Measurements from ENCODE around the gene ADGRV1. TPM values are rescaled to one million over a fixed set of nuclear protein-coding genes. Genes with fewer than 3 reads are reported as not detected.

ADGRV1 gene
- total RNA-seq, 1 donor from 2014 or later, result 10.0 TPM

GRCh38 chr5:90545511-90545910, 13.1 kb upstream of the ADGRV1 start:
- Histone ChIP-seq H3K79me2 (ENCODE audit: insufficient read depth, low read length) (no peaks in the 10 kb centered on the region), H3K4me3 (ENCODE audit: insufficient read depth, low read depth, low read length) (no peak overlapping the region), H3K9me3 (ENCODE audit: insufficient read depth, low read depth, low read length) (no peaks in the 10 kb centered on the region), H4K20me1 (ENCODE audit: insufficient read depth, low read length) (no peaks in the 10 kb centered on the region), H3K36me3 (ENCODE audit: insufficient read depth, low read length) (no peaks in the 10 kb centered on the region), H3K27me3 (ENCODE audit: insufficient read depth, low read length) (peaks cover 3% of the 10 kb centered on the region), H3K4me2 (ENCODE audit: low read length) (no peak overlapping the region), H3K9ac (ENCODE audit: low read length) (no peak overlapping the region), H3K27ac (ENCODE audit: low read depth, low read length) (no peak overlapping the region), H3K4me1 (ENCODE audit: insufficient read depth, low read length) (peaks cover 3% of the 10 kb centered on the region), H2AFZ (ENCODE audit: low read depth, low read length) (no peak overlapping the region)
- Mint-ChIP-seq H3K4me1 (ENCODE audit: low read depth, unreplicated experiment) (no peaks in the 10 kb centered on the region), H3K27ac (ENCODE audit: unreplicated experiment) (no peak overlapping the region), H3K27me3 (ENCODE audit: low read depth, unreplicated experiment) (no peaks in the 10 kb centered on the region), H3K4me3 (ENCODE audit: unreplicated experiment) (no peak overlapping the region), H3K9me3 (ENCODE audit: unreplicated experiment) (no peaks in the 10 kb centered on the region), H3K36me3 (ENCODE audit: low read depth, unreplicated experiment) (no peaks in the 10 kb centered on the region)
- FAIRE-seq (no peak), DNase-seq (ENCODE audit: low read depth) (no peak)
- TF ChIP-seq EZH2 (IDR thresholded peaks at IDR 0.05; ENCODE audit: insufficient read depth, low read length), result no peak
- TF ChIP-seq CTCF (IDR thresholded peaks at IDR 0.05; ENCODE audit: insufficient read depth, low read depth, low read length), result no peak

GRCh38 chr5:90546216-90546837, 12.3 kb upstream of the ADGRV1 start:
- no peak overlapping the region for H3K9ac ChIP-seq (ENCODE audit: low read length)
- no peaks in the 10 kb centered on the region for H3K36me3 ChIP-seq (ENCODE audit: insufficient read depth, low read length)
- H3K4me3 ChIP-seq (ENCODE audit: insufficient read depth, low read depth, low read length), result no peak overlapping the region
- H3K79me2 ChIP-seq (ENCODE audit: insufficient read depth, low read length), result no peaks in the 10 kb centered on the region
- H3K4me1 ChIP-seq (ENCODE audit: insufficient read depth, low read length), result peaks cover 3% of the 10 kb centered on the region
- H3K27ac ChIP-seq (ENCODE audit: low read depth, low read length), result no peak overlapping the region
- no peaks in the 10 kb centered on the region for H4K20me1 ChIP-seq (ENCODE audit: insufficient read depth, low read length)
- H2AFZ ChIP-seq (ENCODE audit: low read depth, low read length), result no peak overlapping the region
- FAIRE-seq, result no peak
- no peak overlapping the region for H3K4me2 ChIP-seq (ENCODE audit: low read length)
- H3K9me3 ChIP-seq (ENCODE audit: insufficient read depth, low read depth, low read length), result no peaks in the 10 kb centered on the region
- Mint-ChIP-seq H3K27me3 (ENCODE audit: low read depth, unreplicated experiment) (no peaks in the 10 kb centered on the region), H3K36me3 (ENCODE audit: low read depth, unreplicated experiment) (no peaks in the 10 kb centered on the region), H3K9me3 (ENCODE audit: unreplicated experiment) (no peaks in the 10 kb centered on the region), H3K4me1 (ENCODE audit: low read depth, unreplicated experiment) (no peaks in the 10 kb centered on the region), H3K4me3 (ENCODE audit: unreplicated experiment) (no peak overlapping the region), H3K27ac (ENCODE audit: unreplicated experiment) (no peak overlapping the region)
- no peak for DNase-seq (ENCODE audit: low read depth)
- no peak for TF ChIP-seq EZH2 (IDR thresholded peaks at IDR 0.05; ENCODE audit: insufficient read depth, low read length)
- no peak for TF ChIP-seq CTCF (IDR thresholded peaks at IDR 0.05; ENCODE audit: insufficient read depth, low read depth, low read length)
- peaks cover 3% of the 10 kb centered on the region for H3K27me3 ChIP-seq (ENCODE audit: insufficient read depth, low read length)

- no peak overlapping the region for H2AFZ ChIP-seq (ENCODE audit: low read depth, low read length)
- no peak overlapping the region for H3K4me3 Mint-ChIP-seq (ENCODE audit: unreplicated experiment)
- DNase-seq (ENCODE audit: low read depth), result no peak
- TF ChIP-seq EZH2 (IDR thresholded peaks at IDR 0.05; ENCODE audit: insufficient read depth, low read length) (no peak), CTCF (IDR thresholded peaks at IDR 0.05; ENCODE audit: insufficient read depth, low read depth, low read length) (no peak)
- no peaks in the 10 kb centered on the region for H3K4me1 Mint-ChIP-seq (ENCODE audit: low read depth, unreplicated experiment)
- H3K27me3 ChIP-seq (ENCODE audit: insufficient read depth, low read length), result peaks cover 4% of the 10 kb centered on the region
- no peaks in the 10 kb centered on the region for H4K20me1 ChIP-seq (ENCODE audit: insufficient read depth, low read length)
- no peaks in the 10 kb centered on the region for H3K36me3 Mint-ChIP-seq (ENCODE audit: low read depth, unreplicated experiment)
- no peak for FAIRE-seq
- no peak overlapping the region for H3K9ac ChIP-seq (ENCODE audit: low read length)
- H3K27me3 Mint-ChIP-seq (ENCODE audit: low read depth, unreplicated experiment), result no peaks in the 10 kb centered on the region
- H3K9me3 Mint-ChIP-seq (ENCODE audit: unreplicated experiment), result no peaks in the 10 kb centered on the region
- no peaks in the 10 kb centered on the region for H3K9me3 ChIP-seq (ENCODE audit: insufficient read depth, low read depth, low read length)
- H3K36me3 ChIP-seq (ENCODE audit: insufficient read depth, low read length), result no peaks in the 10 kb centered on the region
- no peaks in the 10 kb centered on the region for H3K79me2 ChIP-seq (ENCODE audit: insufficient read depth, low read length)
- H3K27ac ChIP-seq (ENCODE audit: low read depth, low read length), result no peak overlapping the region
- no peak overlapping the region for H3K4me2 ChIP-seq (ENCODE audit: low read length)
- no peak overlapping the region for H3K4me3 ChIP-seq (ENCODE audit: insufficient read depth, low read depth, low read length)
- peaks cover 3% of the 10 kb centered on the region for H3K4me1 ChIP-seq (ENCODE audit: insufficient read depth, low read length)
- no peak overlapping the region for H3K27ac Mint-ChIP-seq (ENCODE audit: unreplicated experiment)
Observed at GRCh38 chr5:90547072-90547536, 11.5 kb upstream of the ADGRV1 start.
